GM23248 (cell line): ENCODE data around the gene TECTA.

Experiments
- EZH2 ChIP-seq: fragments of 200-600 bp; sonication (generic); IDR thresholded peaks from 2 replicates; pipeline ENCODE4 v1.6.1; 2018; ENCODE audit warnings: antibody characterized with exemption, mild to moderate bottlenecking; ENCODE audit not compliant: insufficient read depth, poor library complexity, severe bottlenecking
- EZH2phosphoT487 ChIP-seq: fragments of 200-600 bp; sonication (generic); IDR thresholded peaks from 2 replicates; pipeline ENCODE4 v1.6.1; 2018; ENCODE audit warnings: antibody characterized with exemption, moderate library complexity, mild to moderate bottlenecking, low read depth; ENCODE audit not compliant: insufficient read depth

DNA sequence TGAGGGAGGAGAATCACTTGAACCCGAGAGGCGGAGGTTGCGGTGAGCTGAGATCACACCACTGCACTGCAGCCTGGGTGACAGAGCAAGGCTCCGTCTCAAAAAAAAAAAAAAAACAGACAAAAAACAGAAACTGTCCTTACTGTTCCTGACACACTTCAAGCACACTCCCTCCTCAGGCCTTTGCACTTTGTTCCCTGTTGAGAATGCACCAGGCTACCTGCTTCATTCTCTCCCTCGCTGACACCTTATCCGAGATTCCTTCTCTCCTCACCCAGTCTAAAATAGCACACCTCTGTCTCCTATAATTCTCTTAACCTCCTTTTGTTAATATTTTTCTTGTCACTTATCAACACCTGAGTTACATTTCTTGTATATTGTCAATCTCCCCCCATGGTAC lies 32.3 kb upstream of the TECTA start:
- TF ChIP-seq EZH2phosphoT487: no peak
- TF ChIP-seq EZH2: no peak
